ENCODE data around the gene NBAS.
"Not testable (repeated sequence)": the region's sequence is repeated elsewhere in the genome, so short reads cannot be mapped to it uniquely, and the experiment has no call there.

DNA sequence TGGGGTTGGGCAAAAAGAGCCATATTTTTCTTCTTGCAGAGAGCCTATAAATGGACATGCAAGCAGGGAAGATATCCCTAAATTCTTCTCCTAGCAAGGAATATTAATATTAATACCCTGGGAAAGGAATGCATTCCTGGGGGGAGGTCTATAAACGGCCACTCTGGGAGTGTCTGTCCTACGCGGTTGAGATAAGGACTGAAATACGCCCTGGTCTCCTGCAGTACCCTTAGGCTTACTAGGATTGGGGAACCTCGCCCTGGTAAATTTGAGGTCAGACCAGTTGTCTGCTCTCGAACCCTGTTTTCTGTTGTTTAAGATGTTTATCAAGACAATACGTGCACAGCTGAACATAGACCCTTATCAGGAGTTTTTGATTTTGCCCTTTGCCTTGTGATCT is 302.7 kb downstream of the NBAS start:
- TF ChIP-seq EZH2 (IDR thresholded peaks at IDR 0.05; ENCODE audit: insufficient read depth, low read length), result not testable (repeated sequence)
- TF ChIP-seq, protein P1, sequence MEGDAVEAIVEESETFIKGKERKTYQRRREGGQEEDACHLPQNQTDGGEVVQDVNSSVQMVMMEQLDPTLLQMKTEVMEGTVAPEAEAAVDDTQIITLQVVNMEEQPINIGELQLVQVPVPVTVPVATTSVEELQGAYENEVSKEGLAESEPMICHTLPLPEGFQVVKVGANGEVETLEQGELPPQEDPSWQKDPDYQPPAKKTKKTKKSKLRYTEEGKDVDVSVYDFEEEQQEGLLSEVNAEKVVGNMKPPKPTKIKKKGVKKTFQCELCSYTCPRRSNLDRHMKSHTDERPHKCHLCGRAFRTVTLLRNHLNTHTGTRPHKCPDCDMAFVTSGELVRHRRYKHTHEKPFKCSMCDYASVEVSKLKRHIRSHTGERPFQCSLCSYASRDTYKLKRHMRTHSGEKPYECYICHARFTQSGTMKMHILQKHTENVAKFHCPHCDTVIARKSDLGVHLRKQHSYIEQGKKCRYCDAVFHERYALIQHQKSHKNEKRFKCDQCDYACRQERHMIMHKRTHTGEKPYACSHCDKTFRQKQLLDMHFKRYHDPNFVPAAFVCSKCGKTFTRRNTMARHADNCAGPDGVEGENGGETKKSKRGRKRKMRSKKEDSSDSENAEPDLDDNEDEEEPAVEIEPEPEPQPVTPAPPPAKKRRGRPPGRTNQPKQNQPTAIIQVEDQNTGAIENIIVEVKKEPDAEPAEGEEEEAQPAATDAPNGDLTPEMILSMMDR (IDR thresholded peaks at IDR 0.05; ENCODE audit: insufficient read depth, low read depth, low read length), result not testable (repeated sequence)

Data from astrocyte (in vitro differentiated cells and primary cell).